Spleen (tissue), 11 donors: Measurements from ENCODE around the gene DAB2. TPM values are rescaled to one million over a fixed set of nuclear protein-coding genes. Genes with fewer than 3 reads are reported as not detected.

ENCODE experiments used
- DNase-seq: peaks from one replicate; pipeline ENCODE4 v3.0.0-alpha.2; 2020
- H3K27ac ChIP-seq, 8 donors: fragments of 200-600 bp; sonication (generic) in 7 of 8; 1 replicate in 4 of 8; 2 replicates in 4 of 8; pipeline versions ENCODE4 v1.5.0 to v1.8.0; 2016 to 2021; ENCODE audit warnings: inconsistent platforms in 4 of 8, mild to moderate bottlenecking in 4 of 8, moderate library complexity in 1 of 8
- H3K27me3 ChIP-seq, 7 donors: fragments of 200-600 bp; sonication (generic) in 6 of 7; replicated peaks in 1 of 7; 1 replicate in 4 of 7; 2 replicates in 3 of 7; pipeline versions ENCODE4 v1.5.0 to v1.8.0; 2016 to 2021; ENCODE audit warnings: inconsistent platforms in 3 of 7, mild to moderate bottlenecking in 1 of 7
- H3K36me3 ChIP-seq, 6 donors: fragments of 200-600 bp; sonication (generic) in 5 of 6; 1 replicate in 4 of 6; 2 replicates in 2 of 6; pipeline versions ENCODE4 v1.5.0 to v1.8.0; 2016 to 2021; ENCODE audit warnings: inconsistent platforms in 2 of 6
- H3K4me1 ChIP-seq, 6 donors: fragments of 200-600 bp; sonication (generic) in 5 of 6; 1 replicate in 3 of 6; 2 replicates in 3 of 6; pipeline versions ENCODE4 v1.5.0 to v1.8.0; 2016 to 2021; ENCODE audit warnings: inconsistent platforms in 3 of 6
- H3K4me3 ChIP-seq, 8 donors: fragments of 200-600 bp; sonication (generic) in 7 of 8; 1 replicate in 4 of 8; 2 replicates in 4 of 8; pipeline versions ENCODE4 v1.5.0 to v1.8.0; 2016 to 2021; ENCODE audit warnings: inconsistent platforms in 4 of 8, mild to moderate bottlenecking in 4 of 8, moderate library complexity in 2 of 8
- H3K9me3 ChIP-seq, 8 donors: fragments of 200-600 bp; sonication (generic) in 7 of 8; 1 replicate in 4 of 8; 2 replicates in 4 of 8; pipeline versions ENCODE4 v1.5.0 to v1.8.0; 2016 to 2021; ENCODE audit warnings: inconsistent platforms in 4 of 8
- POLR2A ChIP-seq, 3 donors: fragments of 450-650 bp; IDR thresholded peaks; one replicate each; pipeline ENCODE4 v1.5.1; 2017; ENCODE audit warnings: antibody characterized with exemption in 3 of 3, mild to moderate bottlenecking in 1 of 3
- POLR2AphosphoS5 ChIP-seq, 3 donors: sonication (generic); formaldehyde crosslinking; IDR thresholded peaks; one replicate each; pipeline ENCODE4 v1.5.1; 2017; ENCODE audit warnings: antibody characterized with exemption in 3 of 3
- WGBS, 5 donors: extraction: QIAGEN DNeasy Blood & Tissue Kit in 3 of 5; methylation state at CpG; one replicate each; pipeline versions ENCODE4 v1.1.5 to v1.1.7; 2013 to 2018; 5-methylcytosine and 5-hydroxymethylcytosine counted together
- intact Hi-C: fragments of 100-400 bp; cut with DNase I; formaldehyde crosslinking; loops from one replicate; pipeline ENCODE4 v1.15.0; 2023; ENCODE audit warnings: low total_unique reads
- polyA plus RNA-seq, 3 donors: library from polyadenylated mRNA; stranded (reverse); fragments of 200-250 nt; gene quantifications; one replicate each; pipeline ENCODE4 v1.2.1, GENCODE V29; 2013
- total RNA-seq, 7 donors: library from RNA; depleted of rRNA in 3 of 7; stranded (reverse); fragments of >200 nt in 3 of 7; fragmentation: NEBNext Ultra II Directional in 4 of 7; extraction: Animal tissue kit (Norgen Biotek cat#: 25700) in 4 of 7; gene quantifications; one replicate each; pipeline versions ENCODE4 v1.1.0 to v1.2.1, GENCODE V29; 2016 to 2021
- TF ChIP-seq, protein P1 (sequence below), 11 experiments: fragments of 200-600 bp in 7 of 11; fragments of 450-650 bp in 4 of 11; sonication (generic) in 4 of 11; IDR thresholded peaks in 8 of 11; conservative IDR thresholded peaks in 3 of 11; 1 replicate in 7 of 11; 2 replicates in 4 of 11; pipeline versions ENCODE4 v1.4.0 to v1.8.0; 2016 to 2021; ENCODE audit warnings: antibody characterized with exemption in 11 of 11, inconsistent platforms in 4 of 11, mild to moderate bottlenecking in 1 of 11
- donor health status: healthy with polysubstance abuse.
- donor health status: DM: no; HTN: no; CAD: no; lungs with moderate emphysema.
- donor health status: DM: no; HTN: no; CAD: no.
- donor health status: Bipolar disorder and iron deficiency.
- donor health status: healthy.
- donor health status: DM: no; HTN: no; CAD: no.
- donor health status: DM: yes; HTN: yes; CAD: no.

DAB2 gene
- total and polyA plus RNA-seq, 10 donors, result 19.4 to 206 (median 125) TPM

DNA sequence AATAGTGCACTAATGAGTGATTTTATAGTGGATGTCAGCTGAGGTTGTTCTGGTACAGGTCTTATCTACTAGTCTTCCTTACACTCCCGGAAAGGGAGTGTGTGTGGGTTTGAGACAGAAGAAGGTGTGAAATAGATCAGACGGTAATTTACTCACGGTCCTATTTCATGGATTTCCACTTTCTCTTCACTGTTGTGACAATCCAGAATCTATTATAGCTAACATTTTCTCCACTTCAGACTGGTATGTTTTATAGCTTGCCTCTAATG, 53.5 kb downstream of the DAB2 start:
- intact Hi-C loops, result no loop called here
- peaks cover 0 to 64% (median 25%) of the 10 kb centered on the region in 6 donors for H3K36me3 ChIP-seq

DNA sequence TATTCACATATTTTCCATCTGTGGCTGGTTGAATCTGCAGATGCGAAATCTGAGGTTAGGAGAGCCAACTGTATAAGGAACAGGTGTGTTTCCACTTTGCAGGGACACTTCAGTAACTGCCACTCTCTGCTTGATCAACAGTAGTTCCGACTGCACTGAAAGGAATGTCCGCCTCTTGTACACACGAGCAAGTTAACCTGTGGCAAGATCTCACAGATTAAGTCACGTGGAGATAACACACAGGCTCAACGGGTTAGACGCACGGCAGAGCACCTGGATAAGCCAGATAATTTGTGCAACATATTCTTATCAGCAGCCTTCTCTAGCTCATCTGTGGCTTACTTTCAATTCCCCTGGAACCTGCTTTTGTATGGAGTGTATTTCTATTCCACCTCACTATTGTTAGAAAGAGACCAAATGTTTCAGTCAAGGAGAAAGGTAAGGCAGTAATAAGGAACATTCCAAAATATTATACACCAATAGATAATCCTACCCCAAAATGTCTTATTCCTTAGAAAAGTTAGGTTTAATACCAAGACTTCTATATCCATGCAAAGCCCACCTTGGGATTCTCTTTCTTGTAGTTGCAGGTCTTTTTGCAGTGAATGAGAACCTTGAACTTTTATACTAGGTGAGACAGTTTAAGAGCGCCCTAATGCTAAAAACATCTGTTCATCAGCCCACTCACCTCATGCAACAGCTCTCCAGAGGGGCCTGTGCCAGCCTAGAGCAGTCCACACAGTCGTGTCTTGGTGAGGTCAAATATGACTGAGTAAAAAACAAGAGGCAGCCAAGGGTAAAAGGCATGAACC, 54.0 kb downstream of the DAB2 start:
- Histone ChIP-seq H3K4me3 (no peak overlapping the region), H3K27me3 (no peaks in the 10 kb centered on the region), H3K36me3 (peaks cover 0 to 58% (median 22%) of the 10 kb centered on the region in 6 donors), H3K4me1 (no peaks in the 10 kb centered on the region), H3K9me3 (no peaks in the 10 kb centered on the region), H3K27ac (no peak overlapping the region)
- no peak for DNase-seq
- TF ChIP-seq POLR2AphosphoS5 (IDR thresholded peaks at IDR 0.05) (peak in 1 of 3 donors; percentile 10), POLR2A (IDR thresholded peaks at IDR 0.05) (no peak)
- intact Hi-C loops, result no loop called here
- WGBS, 5 donors, result 73 to 86% (median 76%) methylated on average over 10 of the region's 10 CpGs

More for the DNA sequence above, 53.5 kb downstream of the DAB2 start:
- TF ChIP-seq, protein P1, sequence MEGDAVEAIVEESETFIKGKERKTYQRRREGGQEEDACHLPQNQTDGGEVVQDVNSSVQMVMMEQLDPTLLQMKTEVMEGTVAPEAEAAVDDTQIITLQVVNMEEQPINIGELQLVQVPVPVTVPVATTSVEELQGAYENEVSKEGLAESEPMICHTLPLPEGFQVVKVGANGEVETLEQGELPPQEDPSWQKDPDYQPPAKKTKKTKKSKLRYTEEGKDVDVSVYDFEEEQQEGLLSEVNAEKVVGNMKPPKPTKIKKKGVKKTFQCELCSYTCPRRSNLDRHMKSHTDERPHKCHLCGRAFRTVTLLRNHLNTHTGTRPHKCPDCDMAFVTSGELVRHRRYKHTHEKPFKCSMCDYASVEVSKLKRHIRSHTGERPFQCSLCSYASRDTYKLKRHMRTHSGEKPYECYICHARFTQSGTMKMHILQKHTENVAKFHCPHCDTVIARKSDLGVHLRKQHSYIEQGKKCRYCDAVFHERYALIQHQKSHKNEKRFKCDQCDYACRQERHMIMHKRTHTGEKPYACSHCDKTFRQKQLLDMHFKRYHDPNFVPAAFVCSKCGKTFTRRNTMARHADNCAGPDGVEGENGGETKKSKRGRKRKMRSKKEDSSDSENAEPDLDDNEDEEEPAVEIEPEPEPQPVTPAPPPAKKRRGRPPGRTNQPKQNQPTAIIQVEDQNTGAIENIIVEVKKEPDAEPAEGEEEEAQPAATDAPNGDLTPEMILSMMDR (IDR thresholded peaks at IDR 0.05 in 8 of 11, conservative IDR thresholded peaks at IDR 0.05 in 3 of 11), result no peak
- TF ChIP-seq POLR2AphosphoS5 (IDR thresholded peaks at IDR 0.05) (no peak), POLR2A (IDR thresholded peaks at IDR 0.05) (no peak)
- H3K27ac ChIP-seq, result no peak overlapping the region
- no peak for DNase-seq
- no peaks in the 10 kb centered on the region for H3K9me3 ChIP-seq
- WGBS, 5 donors, result 72 to 92% (median 83%) methylated on average over 3 of the region's 3 CpGs
- no peaks in the 10 kb centered on the region for H3K27me3 ChIP-seq
- H3K4me3 ChIP-seq, result no peak overlapping the region
- H3K4me1 ChIP-seq, result no peaks in the 10 kb centered on the region

DNA sequence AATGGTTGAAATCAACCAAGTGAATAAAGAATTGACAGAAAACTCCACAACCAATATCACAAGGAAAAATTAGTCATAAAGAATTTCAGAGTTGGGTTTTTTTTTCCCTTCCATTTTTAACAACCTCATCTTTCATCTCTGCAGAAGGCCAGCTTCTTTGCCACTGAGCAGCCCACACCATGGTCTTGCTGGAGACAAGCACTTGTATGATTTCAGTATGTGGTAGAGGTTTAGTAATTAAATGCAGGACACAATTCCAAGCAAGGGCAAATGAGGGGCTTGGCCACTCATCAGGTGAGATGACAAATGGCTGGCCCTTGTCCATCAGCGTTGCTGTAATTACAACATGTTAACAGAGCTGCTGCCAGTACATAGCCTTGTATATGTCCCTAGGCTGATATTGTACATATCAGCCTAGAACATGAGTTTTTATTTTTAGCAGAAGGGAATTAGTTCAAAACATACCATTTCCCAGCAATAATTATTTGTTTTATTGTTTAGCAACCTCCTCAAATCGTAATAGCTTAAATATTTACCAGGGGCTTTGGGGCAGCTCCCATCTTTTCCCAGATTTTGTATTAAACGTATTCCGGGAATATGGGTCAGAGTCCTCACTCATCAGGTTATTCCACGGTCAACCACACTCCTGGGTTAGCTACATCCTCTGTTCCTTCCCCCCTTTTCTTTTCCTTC, 55.5 kb downstream of the DAB2 start:
- Histone ChIP-seq H3K4me1 (no peaks in the 10 kb centered on the region), H3K27me3 (no peaks in the 10 kb centered on the region), H3K9me3 (no peaks in the 10 kb centered on the region), H3K27ac (no peak overlapping the region), H3K36me3 (peaks cover 0 to 43% (median 16%) of the 10 kb centered on the region in 6 donors), H3K4me3 (no peak overlapping the region)
- 88 to 91% (median 89%) methylated on average over 5 of the region's 5 CpGs for WGBS, 5 donors
- DNase-seq, result no peak
- TF ChIP-seq POLR2AphosphoS5 (IDR thresholded peaks at IDR 0.05) (no peak), POLR2A (IDR thresholded peaks at IDR 0.05) (no peak)
- TF ChIP-seq, protein P1 (IDR thresholded peaks at IDR 0.05 in 8 of 11, conservative IDR thresholded peaks at IDR 0.05 in 3 of 11), result no peak
- intact Hi-C loops, result no loop called here

DNA sequence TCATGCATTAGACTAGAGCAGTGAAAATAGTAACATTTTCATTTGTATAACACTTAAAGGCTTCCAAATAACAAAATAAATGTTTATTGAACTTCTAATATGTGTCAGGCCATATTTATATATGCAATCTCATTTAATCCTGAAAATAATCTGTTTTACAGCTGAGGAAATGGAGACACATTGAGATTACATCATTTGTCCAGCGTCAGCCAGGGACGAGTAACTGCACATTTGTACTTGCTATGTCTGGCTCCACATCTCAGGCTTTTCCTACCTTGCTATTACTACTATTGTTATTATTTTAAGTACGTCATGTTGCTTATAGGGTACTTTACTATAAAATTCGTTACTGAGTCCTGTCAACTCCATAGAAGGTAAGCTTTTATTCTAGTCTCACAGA, 56.7 kb downstream of the DAB2 start:
- WGBS, 5 donors, result 64 to 74% (median 67%) methylated on average over 4 of the region's 4 CpGs
- H3K36me3 ChIP-seq, result peaks cover 0 to 32% (median 7%) of the 10 kb centered on the region in 6 donors
- no peak overlapping the region for H3K4me3 ChIP-seq
- no peak overlapping the region for H3K27ac ChIP-seq
- H3K9me3 ChIP-seq, result no peaks in the 10 kb centered on the region
- no peaks in the 10 kb centered on the region for H3K27me3 ChIP-seq
- no peak for DNase-seq
- H3K4me1 ChIP-seq, result no peaks in the 10 kb centered on the region
- TF ChIP-seq, protein P1 (IDR thresholded peaks at IDR 0.05 in 8 of 11, conservative IDR thresholded peaks at IDR 0.05 in 3 of 11), result no peak
- TF ChIP-seq POLR2AphosphoS5 (IDR thresholded peaks at IDR 0.05), result no peak
- TF ChIP-seq POLR2A (IDR thresholded peaks at IDR 0.05), result no peak
- intact Hi-C loops, result no loop called here
